ENCODE results near the gene TOLLIP. TPM values are rescaled to one million over a fixed set of nuclear protein-coding genes. Genes with fewer than 3 reads are reported as not detected.

Gene TOLLIP
- total and polyA plus RNA-seq, 8 donors: 14.9 to 119 (median 35.8) TPM

DNA sequence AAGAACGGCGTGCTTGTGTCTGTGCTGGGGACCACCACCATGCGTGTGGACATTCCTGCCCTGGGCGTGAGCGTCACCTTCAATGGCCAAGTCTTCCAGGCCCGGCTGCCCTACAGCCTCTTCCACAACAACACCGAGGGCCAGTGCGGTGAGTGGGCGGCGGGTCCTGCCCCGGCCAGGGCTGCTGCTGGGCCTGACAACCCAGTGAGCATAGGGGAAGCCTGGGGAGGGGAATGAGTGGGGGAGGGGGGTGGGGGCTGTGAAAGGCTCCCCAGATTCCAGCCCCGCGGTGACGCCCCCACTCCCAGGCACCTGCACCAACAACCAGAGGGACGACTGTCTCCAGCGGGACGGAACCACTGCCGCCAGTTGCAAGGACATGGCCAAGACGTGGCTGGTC, 54.7 kb downstream of the TOLLIP start:
- intact Hi-C loops (cut with DNase I; ENCODE audit: low total_unique reads): no loop called here
- no peak overlapping the region for H3K4me3 ChIP-seq
- no peaks in the 10 kb centered on the region for H3K36me3 ChIP-seq
- WGBS, 5 donors: 82 to 92% (median 89%) methylated on average over 8 to 19 of the region's 19 CpGs
- no peaks in the 10 kb centered on the region for H3K4me1 ChIP-seq
- no peak for DNase-seq
- H3K27me3 ChIP-seq: no peaks in the 10 kb centered on the region
- H3K9me3 ChIP-seq: no peaks in the 10 kb centered on the region
- TF ChIP-seq POLR2AphosphoS5 (IDR thresholded peaks at IDR 0.05) (no peak), EP300 (IDR thresholded peaks at IDR 0.05) (no peak), POLR2A (IDR thresholded peaks at IDR 0.05) (no peak)
- TF ChIP-seq, protein P1, sequence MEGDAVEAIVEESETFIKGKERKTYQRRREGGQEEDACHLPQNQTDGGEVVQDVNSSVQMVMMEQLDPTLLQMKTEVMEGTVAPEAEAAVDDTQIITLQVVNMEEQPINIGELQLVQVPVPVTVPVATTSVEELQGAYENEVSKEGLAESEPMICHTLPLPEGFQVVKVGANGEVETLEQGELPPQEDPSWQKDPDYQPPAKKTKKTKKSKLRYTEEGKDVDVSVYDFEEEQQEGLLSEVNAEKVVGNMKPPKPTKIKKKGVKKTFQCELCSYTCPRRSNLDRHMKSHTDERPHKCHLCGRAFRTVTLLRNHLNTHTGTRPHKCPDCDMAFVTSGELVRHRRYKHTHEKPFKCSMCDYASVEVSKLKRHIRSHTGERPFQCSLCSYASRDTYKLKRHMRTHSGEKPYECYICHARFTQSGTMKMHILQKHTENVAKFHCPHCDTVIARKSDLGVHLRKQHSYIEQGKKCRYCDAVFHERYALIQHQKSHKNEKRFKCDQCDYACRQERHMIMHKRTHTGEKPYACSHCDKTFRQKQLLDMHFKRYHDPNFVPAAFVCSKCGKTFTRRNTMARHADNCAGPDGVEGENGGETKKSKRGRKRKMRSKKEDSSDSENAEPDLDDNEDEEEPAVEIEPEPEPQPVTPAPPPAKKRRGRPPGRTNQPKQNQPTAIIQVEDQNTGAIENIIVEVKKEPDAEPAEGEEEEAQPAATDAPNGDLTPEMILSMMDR (IDR thresholded peaks at IDR 0.05): no peak
- H3K27ac ChIP-seq: no peak overlapping the region

DNA sequence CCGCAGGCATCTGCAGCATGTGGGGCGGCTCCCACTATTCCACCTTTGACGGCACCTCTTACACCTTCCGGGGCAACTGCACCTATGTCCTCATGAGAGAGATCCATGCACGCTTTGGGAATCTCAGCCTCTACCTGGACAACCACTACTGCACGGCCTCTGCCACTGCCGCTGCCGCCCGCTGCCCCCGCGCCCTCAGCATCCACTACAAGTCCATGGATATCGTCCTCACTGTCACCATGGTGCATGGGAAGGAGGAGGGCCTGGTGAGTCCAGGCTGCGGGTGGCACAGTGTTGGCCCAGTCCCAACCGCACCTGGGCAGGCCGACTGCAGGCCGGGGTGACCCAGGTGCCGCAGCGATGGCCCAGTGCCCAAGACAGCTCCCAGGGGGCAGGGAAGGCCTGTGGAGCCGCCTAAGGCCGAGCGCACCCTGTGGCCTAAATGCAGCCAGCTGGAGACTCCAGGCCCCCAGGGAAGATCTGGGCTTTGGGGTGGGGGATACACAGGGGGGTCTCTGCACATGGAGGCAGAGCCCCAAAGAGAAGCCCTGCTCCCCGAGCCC, 55.3 kb downstream of the TOLLIP start:
- no peak for DNase-seq
- 84 to 92% (median 88%) methylated on average over 16 to 22 of the region's 22 CpGs for WGBS, 5 donors
- intact Hi-C loops (cut with DNase I; ENCODE audit: low total_unique reads): no loop called here
- H3K27ac ChIP-seq: no peak overlapping the region
- H3K4me1 ChIP-seq: no peaks in the 10 kb centered on the region
- no peaks in the 10 kb centered on the region for H3K36me3 ChIP-seq
- no peaks in the 10 kb centered on the region for H3K9me3 ChIP-seq
- H3K4me3 ChIP-seq: no peak overlapping the region
- TF ChIP-seq POLR2AphosphoS5 (IDR thresholded peaks at IDR 0.05): no peak
- no peak for TF ChIP-seq POLR2A (IDR thresholded peaks at IDR 0.05)
- TF ChIP-seq, protein P1 (IDR thresholded peaks at IDR 0.05): no peak
- TF ChIP-seq EP300 (IDR thresholded peaks at IDR 0.05): no peak
- H3K27me3 ChIP-seq: no peaks in the 10 kb centered on the region

DNA sequence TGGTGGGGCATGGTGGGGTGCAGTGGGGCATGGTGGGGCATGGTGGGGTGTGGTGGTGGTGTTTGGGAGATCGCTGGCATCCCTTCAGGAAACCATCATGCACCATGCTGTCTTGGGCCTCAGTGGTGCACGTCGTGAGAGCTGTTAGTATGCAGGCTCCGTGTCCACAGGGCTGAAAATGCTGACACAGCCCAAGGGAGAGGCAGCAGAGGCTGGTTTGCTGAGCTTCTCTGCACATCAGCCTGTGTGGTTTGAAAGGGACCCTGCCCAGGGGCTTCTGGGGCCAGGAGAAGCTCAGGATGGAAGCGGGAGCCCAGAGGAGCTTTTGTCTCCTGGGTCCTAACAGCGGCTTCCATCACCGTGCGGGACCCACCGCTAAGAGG, 56.3 kb downstream of the TOLLIP start:
- 85 to 96% (median 91%) methylated on average over 7 to 9 of the region's 9 CpGs for WGBS, 5 donors
- H3K9me3 ChIP-seq: no peaks in the 10 kb centered on the region

DNA sequence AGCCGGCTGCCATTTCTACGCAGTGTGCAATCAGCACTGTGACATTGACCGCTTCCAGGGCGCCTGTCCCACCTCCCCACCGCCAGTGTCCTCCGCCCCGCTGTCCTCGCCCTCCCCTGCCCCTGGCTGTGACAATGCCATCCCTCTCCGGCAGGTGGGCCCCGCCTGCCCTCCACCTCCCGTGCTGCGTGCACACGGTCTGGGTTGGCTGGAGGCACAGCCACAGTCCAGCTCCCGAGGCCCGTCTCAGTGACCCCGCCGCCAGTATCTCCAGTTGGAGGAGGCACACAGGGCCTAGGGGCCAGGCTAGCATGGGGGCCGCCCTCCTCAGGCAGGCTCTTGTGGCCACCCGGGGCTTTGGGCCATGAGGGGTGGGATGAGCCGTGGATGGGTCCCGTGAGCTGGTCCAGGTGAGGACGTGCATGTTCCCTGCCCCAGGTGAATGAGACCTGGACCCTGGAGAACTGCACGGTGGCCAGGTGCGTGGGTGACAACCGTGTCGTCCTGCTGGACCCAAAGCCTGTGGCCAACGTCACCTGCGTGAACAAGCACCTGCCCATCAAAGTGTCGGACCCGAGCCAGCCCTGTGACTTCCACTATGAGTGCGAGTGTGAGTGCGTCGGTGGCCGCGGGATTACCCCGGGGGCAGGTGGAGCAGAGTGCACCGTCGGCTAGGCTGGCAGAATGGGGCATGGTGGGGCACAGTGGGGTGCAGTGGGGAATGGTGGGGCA, 56.9 kb downstream of the TOLLIP start:
- H3K9me3 ChIP-seq: no peaks in the 10 kb centered on the region
- WGBS, 5 donors: 90 to 93% (median 92%) methylated on average over 34 to 38 of the region's 38 CpGs
- TF ChIP-seq, protein P1 (IDR thresholded peaks at IDR 0.05): no peak
- TF ChIP-seq POLR2A (IDR thresholded peaks at IDR 0.05) (no peak), EP300 (IDR thresholded peaks at IDR 0.05) (no peak), POLR2AphosphoS5 (IDR thresholded peaks at IDR 0.05) (no peak)
- H3K36me3 ChIP-seq: no peaks in the 10 kb centered on the region
- H3K27me3 ChIP-seq: no peaks in the 10 kb centered on the region
- DNase-seq: no peak
- no peak overlapping the region for H3K4me3 ChIP-seq
- H3K27ac ChIP-seq: no peak overlapping the region
- no peaks in the 10 kb centered on the region for H3K4me1 ChIP-seq
- intact Hi-C loops (cut with DNase I; ENCODE audit: low total_unique reads): no loop called here

More for the DNA sequence above, 56.3 kb downstream of the TOLLIP start:
- Histone ChIP-seq H3K27me3 (no peaks in the 10 kb centered on the region), H3K4me3 (no peak overlapping the region), H3K4me1 (no peaks in the 10 kb centered on the region), H3K36me3 (no peaks in the 10 kb centered on the region), H3K27ac (no peak overlapping the region)
- DNase-seq: no peak
- TF ChIP-seq, protein P1 (IDR thresholded peaks at IDR 0.05): no peak
- TF ChIP-seq POLR2AphosphoS5 (IDR thresholded peaks at IDR 0.05) (no peak), EP300 (IDR thresholded peaks at IDR 0.05) (no peak), POLR2A (IDR thresholded peaks at IDR 0.05) (no peak)
- intact Hi-C loops (cut with DNase I; ENCODE audit: low total_unique reads): no loop called here

Data from stomach (tissue), 9 donors.